GM20000 (cell line): ENCODE measurements around the gene UBLCP1.

Experiments
- DNase-seq: peaks from one replicate; pipeline ENCODE4 v3.0.0; 2012; ENCODE audit warnings: low spot score
- CTCF ChIP-seq: IDR thresholded peaks from 2 replicates; pipeline ENCODE4 v1.5.1; 2012; ENCODE audit warnings: mild to moderate bottlenecking, control low read depth; ENCODE audit errors: extremely low read depth, missing control alignments

The UBLCP1 gene

GRCh38 chr5:159262859-159263568, at the start of gene UBLCP1:
Gene UBLCP1, plus strand, starts transcription at chr5:159263290. Its CDS starts 5,626 bp downstream, at chr5:159268916.
- peak; percentile 89 for DNase-seq
- no peak for TF ChIP-seq CTCF

- DNase-seq, result no peak
- no peak for TF ChIP-seq CTCF
Measured at GRCh38 chr5:159214486-159215271, 48.4 kb upstream of the UBLCP1 start.

GRCh38 chr5:159215886-159216285, 47.2 kb upstream of the UBLCP1 start:
- no peak for TF ChIP-seq CTCF
- no peak for DNase-seq

- TF ChIP-seq CTCF, result no peak
- no peak for DNase-seq
Measured at GRCh38 chr5:159216454-159216853, 46.6 kb upstream of the UBLCP1 start.

GRCh38 chr5:159217236-159217635, 45.9 kb upstream of the UBLCP1 start:
- DNase-seq, result no peak
- TF ChIP-seq CTCF, result no peak

GRCh38 chr5:159218595-159219023, 44.5 kb upstream of the UBLCP1 start:
- DNase-seq, result no peak
- TF ChIP-seq CTCF, result no peak

GRCh38 chr5:159220206-159220605, 42.9 kb upstream of the UBLCP1 start:
- no peak for DNase-seq
- no peak for TF ChIP-seq CTCF
